H7 (cell line): Measurements from ENCODE around the gene PRDM2. TPM values are rescaled to one million over a fixed set of nuclear protein-coding genes. Genes with fewer than 3 reads are reported as not detected.

Experiments used
- DNase-seq: peaks from one replicate; pipeline ENCODE4 v3.0.0; 2012
- H3K27me3 ChIP-seq: 2 replicates; pipeline ENCODE4 v1.6.0; 2011; ENCODE audit warnings: mild to moderate bottlenecking, low read length; ENCODE audit not compliant: control insufficient read depth, insufficient read depth
- H3K36me3 ChIP-seq: replicated peaks from 2 replicates; pipeline ENCODE4 v1.5.1; 2011; ENCODE audit warnings: low read length; ENCODE audit not compliant: control insufficient read depth, insufficient read depth
- H3K4me3 ChIP-seq: 2 replicates; pipeline ENCODE4 v1.5.1; 2011; ENCODE audit warnings: low read depth, mild to moderate bottlenecking, control low read depth, low read length, moderate library complexity; ENCODE audit not compliant: insufficient read depth
- total RNA-seq: library from RNA; depleted of rRNA; stranded (reverse); fragments of >200 nt; shearing (Covaris generic); gene quantifications from 2 replicates; pipeline ENCODE4 v1.2.3, GENCODE V29; 2014

Gene PRDM2
- total RNA-seq, 1 experiment from 2014 or later = 8.6 TPM

DNA sequence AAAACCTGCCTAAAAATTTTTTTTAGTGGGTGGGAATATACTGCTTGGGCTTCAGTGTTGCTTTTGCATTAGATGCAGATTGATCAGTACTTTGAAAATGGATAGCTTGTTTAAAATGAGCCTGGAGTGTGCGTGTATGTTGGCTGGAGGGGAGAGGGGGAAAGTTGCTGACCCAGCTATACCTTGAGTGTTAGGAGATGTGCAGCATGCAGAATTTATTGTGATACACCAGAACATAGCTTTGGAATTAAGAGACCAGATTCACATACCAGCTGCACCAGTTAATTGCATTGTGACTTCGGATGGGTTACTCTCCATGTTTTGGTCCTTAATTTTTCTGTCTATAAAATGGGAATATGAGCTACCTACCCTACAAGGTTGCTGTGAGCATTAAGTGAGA, 60.4 kb downstream of the PRDM2 start:
- H3K27me3 ChIP-seq = no peaks in the 10 kb centered on the region
- H3K36me3 ChIP-seq = no peaks in the 10 kb centered on the region
- DNase-seq = no peak
- no peak overlapping the region for H3K4me3 ChIP-seq

DNA sequence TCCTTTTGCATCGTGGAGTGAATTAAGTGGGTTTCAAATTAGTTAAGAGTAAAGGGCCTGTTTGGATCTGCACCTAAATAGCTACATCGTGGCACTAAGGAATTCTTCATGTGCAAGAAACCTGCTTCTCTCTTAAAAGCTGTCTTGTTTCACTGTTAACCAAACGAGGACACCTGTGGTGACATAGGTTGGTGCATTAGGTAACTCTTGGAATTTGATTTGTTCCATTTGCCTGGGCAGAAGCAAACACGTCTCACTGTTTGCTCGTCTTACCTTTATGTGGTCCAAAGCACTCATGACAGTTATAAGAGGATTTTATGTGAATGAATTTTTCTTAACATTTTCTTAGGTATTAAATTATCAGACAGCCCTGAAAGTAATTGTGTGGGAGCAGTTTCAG, 60.9 kb downstream of the PRDM2 start:
- Histone ChIP-seq H3K36me3 (no peaks in the 10 kb centered on the region), H3K4me3 (no peak overlapping the region), H3K27me3 (no peaks in the 10 kb centered on the region)
- DNase-seq = no peak

DNA sequence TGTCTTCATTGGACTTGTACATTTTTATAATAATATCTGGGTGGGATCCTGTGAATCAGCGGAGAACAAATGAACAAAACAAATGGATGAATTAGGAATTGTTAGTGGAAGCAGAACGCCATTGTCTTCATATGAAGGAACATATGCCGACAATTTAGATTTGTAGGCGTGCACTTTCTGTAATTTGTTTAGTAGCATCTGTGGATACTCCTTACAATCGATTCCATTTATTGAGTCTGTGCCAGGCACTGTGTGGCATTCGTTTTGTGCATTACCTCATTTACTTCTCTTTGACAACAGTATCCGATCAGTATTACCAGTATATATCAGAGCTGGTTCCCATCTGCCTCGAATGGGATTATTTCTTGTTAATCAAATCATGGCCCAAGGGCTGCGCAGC, 61.9 kb downstream of the PRDM2 start:
- Histone ChIP-seq H3K36me3 (no peaks in the 10 kb centered on the region), H3K27me3 (no peaks in the 10 kb centered on the region), H3K4me3 (no peak overlapping the region)
- no peak for DNase-seq

DNA sequence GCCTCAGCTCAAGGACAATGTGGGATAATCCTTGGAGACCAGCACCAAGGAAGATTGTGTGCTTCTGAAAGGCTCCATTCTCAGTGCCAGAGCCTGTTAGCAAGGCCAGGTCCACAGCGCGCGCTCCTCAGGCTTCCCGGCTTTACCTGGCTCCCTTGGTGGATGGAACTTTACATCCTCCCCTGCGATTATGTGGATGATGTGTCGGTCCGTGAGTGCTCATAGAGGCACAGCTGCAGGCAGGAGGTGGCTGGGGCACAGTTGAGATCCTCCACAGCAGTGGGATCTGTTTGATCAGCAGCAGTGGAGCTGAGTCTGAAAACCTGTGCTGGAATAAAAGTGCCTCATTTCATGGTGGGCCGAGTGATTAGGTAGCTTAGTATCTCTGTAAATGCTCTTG, 62.7 kb downstream of the PRDM2 start:
- Histone ChIP-seq H3K4me3 (no peak overlapping the region), H3K36me3 (no peaks in the 10 kb centered on the region), H3K27me3 (no peaks in the 10 kb centered on the region)
- no peak for DNase-seq

DNA sequence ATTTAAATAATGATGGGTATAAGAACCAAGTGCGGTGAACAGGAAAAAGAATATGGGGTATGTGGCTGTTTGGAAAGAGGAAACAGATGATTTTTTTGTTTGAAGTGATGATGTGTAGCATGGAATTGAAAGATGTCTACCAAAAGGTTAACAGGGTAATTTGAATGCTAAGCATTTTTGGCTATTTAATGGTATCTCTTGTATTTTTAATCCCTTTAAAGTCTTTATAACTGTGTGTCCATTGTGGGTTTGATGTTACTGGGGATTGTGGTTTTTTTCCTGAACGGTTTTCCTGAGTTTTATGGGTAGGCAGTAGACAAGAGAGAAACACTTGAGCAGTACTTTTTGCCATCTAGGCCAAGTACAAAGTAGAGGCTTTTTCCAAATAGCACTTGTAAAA, 63.2 kb downstream of the PRDM2 start:
- no peak for DNase-seq
- no peaks in the 10 kb centered on the region for H3K27me3 ChIP-seq
- no peaks in the 10 kb centered on the region for H3K36me3 ChIP-seq
- no peak overlapping the region for H3K4me3 ChIP-seq

DNA sequence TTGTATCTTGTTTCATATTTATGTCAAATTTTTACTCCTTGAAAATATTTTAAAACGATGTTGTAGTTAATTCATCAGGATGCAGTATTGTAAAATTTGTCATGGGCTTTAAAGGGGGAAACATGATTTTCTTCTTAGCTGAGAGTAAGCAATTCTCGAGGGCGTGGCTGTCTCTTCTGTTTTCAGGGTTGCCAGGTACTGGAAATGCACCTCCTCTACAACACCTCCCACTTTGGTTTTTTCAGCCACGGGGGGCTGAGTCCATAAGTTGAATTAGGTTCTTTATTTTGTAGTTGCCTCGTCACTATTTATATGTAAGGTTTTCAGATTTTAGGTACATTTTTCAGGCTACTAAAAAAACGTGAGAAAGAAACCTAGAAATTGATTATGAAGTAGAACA, 64.0 kb downstream of the PRDM2 start:
- no peaks in the 10 kb centered on the region for H3K36me3 ChIP-seq
- DNase-seq = no peak
- no peaks in the 10 kb centered on the region for H3K27me3 ChIP-seq
- H3K4me3 ChIP-seq = no peak overlapping the region

DNA sequence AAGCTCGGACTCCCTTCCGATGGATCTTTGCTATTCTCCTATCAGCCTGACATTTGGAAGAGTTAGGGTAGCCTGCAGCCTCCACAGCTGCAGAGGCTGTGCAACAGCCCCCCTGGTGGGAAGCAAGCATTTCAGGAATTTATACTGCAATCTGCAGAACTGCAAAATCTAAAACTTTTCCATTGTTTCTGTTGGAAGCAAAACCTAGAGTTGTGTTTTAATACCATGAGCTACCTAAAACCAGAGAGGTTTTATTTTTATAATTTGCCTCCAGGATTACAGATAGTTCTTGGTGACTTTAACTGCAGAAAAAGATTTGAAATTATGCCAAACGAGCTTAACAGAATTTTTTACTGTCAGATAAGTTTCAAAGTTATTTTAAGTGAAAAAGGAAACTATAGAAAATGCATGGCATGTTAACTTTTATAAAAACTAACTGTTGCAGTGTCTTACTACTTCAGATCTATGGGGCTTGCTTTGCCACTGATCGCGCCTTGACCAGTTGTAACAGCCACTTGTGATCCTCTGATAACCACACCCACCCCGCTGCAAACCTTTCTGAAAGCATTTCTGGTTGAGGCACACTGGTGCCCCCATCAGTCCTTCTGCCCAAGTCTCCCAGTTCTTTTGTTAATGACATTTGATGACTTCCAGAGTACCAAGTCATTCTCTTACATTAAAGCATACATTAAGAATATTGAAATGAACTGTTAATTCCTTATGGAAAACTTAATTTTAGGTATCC, 64.8 kb downstream of the PRDM2 start:
- DNase-seq = peak; percentile 74
- H3K4me3 ChIP-seq = no peak overlapping the region
- H3K36me3 ChIP-seq = no peaks in the 10 kb centered on the region
- H3K27me3 ChIP-seq = no peaks in the 10 kb centered on the region

GRCh38 chr1:13766592-13767564, 66.9 kb downstream of the PRDM2 start:
- Histone ChIP-seq H3K36me3 (no peaks in the 10 kb centered on the region), H3K4me3 (no peak overlapping the region), H3K27me3 (no peaks in the 10 kb centered on the region)
- no peak for DNase-seq

- no peaks in the 10 kb centered on the region; the same call in 1 of the 2 replicates for H3K36me3 ChIP-seq
- no peaks in the 10 kb centered on the region for H3K27me3 ChIP-seq
- no peak for DNase-seq
- no peak overlapping the region for H3K4me3 ChIP-seq
These were observed 69.2 kb downstream of the PRDM2 start for GRCh38 chr1:13769212-13769611.

GRCh38 chr1:13769830-13770229, 69.8 kb downstream of the PRDM2 start:
- no peak for DNase-seq
- Histone ChIP-seq H3K4me3 (no peak overlapping the region), H3K36me3 (no peaks in the 10 kb centered on the region; the same call in 1 of the 2 replicates), H3K27me3 (no peaks in the 10 kb centered on the region)

DNA sequence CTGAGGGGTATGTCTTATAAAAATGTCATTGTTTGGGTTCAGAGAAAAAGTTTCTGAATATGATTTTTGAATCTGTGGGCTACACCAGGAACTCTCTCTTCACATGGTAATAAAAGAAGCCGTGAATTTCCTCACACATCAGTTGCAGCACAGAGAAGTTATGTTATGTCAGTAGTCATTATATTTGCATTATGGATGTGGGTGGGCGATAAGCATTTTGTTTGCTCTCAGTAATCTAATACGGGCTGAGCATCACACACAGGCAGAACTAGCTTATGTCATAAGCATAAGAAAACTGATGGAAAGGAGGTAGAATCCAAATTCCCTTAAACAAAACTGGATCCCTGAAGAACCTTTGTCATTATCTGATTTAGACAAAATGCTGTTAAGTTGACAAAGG, 70.8 kb downstream of the PRDM2 start:
- H3K4me3 ChIP-seq = no peak overlapping the region
- no peaks in the 10 kb centered on the region for H3K27me3 ChIP-seq
- DNase-seq = no peak
- no peaks in the 10 kb centered on the region; the same call in 1 of the 2 replicates for H3K36me3 ChIP-seq

DNA sequence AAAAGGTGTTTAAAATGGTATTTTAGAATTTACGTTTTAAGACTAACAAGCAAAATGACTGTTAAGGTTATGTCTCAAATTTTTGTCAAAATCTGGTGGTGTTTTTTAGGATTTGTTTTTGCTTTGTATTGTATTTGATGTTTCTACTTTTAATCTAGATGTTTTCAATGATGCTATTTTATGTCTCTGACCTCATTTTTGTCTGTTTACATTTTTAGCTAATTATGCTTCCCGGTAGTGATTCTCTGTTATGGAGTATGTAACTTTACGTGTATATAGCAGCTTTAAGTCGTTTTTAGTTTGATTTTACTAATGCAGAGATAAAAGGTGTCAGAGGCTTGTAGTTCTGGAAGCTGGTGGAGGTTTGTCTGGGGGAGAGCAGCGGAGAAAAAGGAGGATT, 71.8 kb downstream of the PRDM2 start:
- Histone ChIP-seq H3K4me3 (no peak overlapping the region), H3K36me3 (no peaks in the 10 kb centered on the region; the same call in 1 of the 2 replicates), H3K27me3 (no peaks in the 10 kb centered on the region)
- no peak for DNase-seq

- no peak for DNase-seq
- Histone ChIP-seq H3K27me3 (no peaks in the 10 kb centered on the region), H3K4me3 (no peak overlapping the region), H3K36me3 (no peaks in the 10 kb centered on the region; the same call in 1 of the 2 replicates)
These were observed 72.3 kb downstream of the PRDM2 start for GRCh38 chr1:13772271-13772670.

DNA sequence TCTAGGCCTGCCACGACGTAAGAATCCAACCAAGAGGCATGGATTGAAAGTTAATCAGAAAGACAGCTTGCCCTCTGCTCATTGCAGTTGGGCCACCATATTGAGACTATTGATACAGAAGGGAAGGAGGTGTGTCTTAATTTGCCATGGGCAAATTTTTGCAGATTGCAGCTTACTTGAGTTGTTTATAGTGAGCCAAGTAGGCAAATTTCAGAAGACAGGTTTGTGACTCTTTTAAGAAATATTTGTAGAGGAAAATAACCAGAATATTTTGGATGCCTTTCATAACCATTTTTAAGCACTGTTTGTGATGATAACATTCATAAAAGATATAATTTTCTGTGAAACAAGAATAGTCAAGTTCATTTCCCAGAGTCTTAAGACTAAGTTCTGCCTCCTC, 74.1 kb downstream of the PRDM2 start:
- H3K36me3 ChIP-seq = peaks cover 2% of the 10 kb centered on the region
- no peak for DNase-seq
- H3K4me3 ChIP-seq = no peak overlapping the region
- no peaks in the 10 kb centered on the region for H3K27me3 ChIP-seq

DNA sequence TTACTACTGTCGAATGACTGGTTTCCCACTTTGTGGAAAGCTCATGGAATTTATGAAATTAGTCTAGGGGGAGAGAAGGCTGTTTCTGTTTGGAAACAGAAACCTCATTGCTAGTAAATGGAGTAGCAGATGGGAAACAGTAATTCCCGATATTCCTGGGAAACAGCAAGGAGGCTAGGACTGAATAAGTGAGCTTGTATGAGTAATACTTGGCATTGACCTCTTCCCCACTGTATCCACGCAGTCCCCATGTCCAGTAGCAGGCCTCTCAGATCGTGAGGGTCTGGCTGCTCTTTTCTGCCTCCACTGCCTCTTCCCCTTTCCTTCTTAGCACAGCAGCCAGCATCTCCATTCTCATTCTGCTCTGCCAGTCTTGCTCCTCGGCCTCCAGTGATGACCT, 75.5 kb downstream of the PRDM2 start:
- Histone ChIP-seq H3K36me3 (peaks cover 2% of the 10 kb centered on the region), H3K27me3 (no peaks in the 10 kb centered on the region), H3K4me3 (no peak overlapping the region)
- no peak for DNase-seq
